Keratinocyte (primary cell): ENCODE results near the gene VIPR1.

Experiments used
- CTCF ChIP-seq, 3 experiments: IDR thresholded peaks in 1 of 3; conservative IDR thresholded peaks in 1 of 3; optimal IDR thresholded peaks in 1 of 3; 2 replicates in 2 of 3; 3 replicates in 1 of 3; pipeline versions ENCODE3 to v1.5.1; 2011; ENCODE audit warnings: low read length in 3 of 3, mild to moderate bottlenecking in 3 of 3, moderate library complexity in 2 of 3, control low read depth in 1 of 3, inconsistent platforms in 1 of 3; ENCODE audit not compliant: insufficient read depth in 2 of 3; ENCODE audit errors: extremely low read depth in 1 of 3
- EZH2 ChIP-seq: IDR thresholded peaks from one replicate; pipeline ENCODE4 v1.6.1; 2012; ENCODE audit warnings: inconsistent platforms, mild to moderate bottlenecking, low read length, moderate library complexity

GRCh38 chr3:42461762-42462161 is 40.7 kb upstream of the VIPR1 start:
- TF ChIP-seq CTCF (optimal IDR thresholded peaks at IDR 0.05 in 1 of 3, IDR thresholded peaks at IDR 0.05 in 1 of 3, conservative IDR thresholded peaks at IDR 0.05 in 1 of 3; ENCODE audit: extremely low read depth in 1 of 3, insufficient read depth in 2 of 3, low read length in 3 of 3) (no peak), EZH2 (no peak)
